ENCODE measurements around the gene CIB1.
A peak's percentile ranks its signal among the peaks of the same experiment; 100 is the strongest.

The CIB1 gene

GRCh38 chr15:90239371-90239770, 5.6 kb upstream of the CIB1 start:
- DNase-seq, result no peak

DNA sequence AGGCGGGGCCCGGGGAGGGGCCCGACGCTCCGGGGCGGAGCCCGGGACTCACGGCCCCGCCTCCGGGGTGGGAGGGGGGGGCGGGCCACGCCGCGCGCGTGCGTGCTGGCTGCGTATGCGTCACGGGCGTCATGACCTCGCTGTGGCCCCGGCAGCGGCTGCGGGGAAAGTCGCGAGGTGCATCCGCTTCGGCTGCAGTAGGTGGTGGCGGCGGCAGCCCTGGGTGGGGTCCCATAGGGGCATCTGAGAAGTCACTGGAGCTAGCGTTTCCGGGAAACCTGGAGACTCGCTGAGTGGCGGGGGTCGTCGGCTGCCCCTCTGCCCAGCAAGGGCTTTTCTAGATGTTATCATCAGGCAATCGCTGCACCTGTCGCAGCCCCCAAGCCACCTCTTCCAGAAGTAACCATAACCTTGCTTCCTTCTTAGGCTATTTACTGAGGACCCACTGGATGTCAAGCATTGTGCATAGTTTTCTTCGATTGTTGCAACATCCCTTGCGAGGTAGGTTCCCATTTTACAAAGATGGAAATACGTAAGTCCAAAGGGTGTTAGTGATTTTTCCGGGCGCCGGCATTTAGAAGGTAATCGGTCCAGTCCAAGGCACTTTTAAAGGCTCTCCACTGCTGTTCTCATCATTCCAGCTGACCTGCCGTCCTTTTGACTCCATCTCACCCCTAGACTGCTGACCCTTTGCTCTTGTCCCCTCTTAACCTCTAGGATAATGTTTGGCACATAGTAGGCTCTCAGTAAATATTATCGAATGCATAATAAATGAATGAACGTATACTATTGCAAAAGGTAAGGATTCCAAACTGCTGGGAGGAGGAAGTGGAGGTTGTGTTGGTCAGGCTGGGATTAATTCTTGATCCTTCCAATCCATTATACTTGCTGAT, 601 bp upstream of the CIB1 start, which contains the start of gene GDPGP1:
TSS of gene GDPGP1 (plus strand) at position 114 of the 893 bp plus-strand sequence. CDS start 6,700 bp downstream, outside the sequence.
- DNase-seq, result no peak

DNA sequence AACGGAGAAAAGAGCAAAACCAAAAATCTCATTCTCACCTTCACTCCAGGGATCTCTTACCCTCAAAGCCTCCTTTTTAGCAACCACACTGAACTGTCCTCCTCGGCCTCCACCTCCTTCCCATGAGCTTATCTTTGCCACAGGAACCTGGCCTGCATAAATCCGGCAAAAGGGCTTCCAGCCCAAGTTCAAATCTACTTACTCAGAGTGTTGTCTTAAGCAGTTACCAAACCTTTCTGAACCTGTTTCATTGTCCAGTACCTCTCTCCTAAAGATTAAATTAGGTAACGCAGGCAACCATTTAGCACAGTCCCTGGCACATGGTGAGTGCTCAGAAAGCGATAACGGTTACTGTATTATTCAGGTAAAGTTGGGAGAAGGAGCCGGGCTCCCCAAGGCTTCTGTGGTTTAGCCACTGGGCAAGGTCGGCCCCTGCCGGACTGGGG, 777 bp downstream of the CIB1 start:
- DNase-seq, result no peak

GRCh38 chr15:90232196-90232595, 1.5 kb downstream of the CIB1 start:
- peak in 1 of 2 experiments; percentile 39 for DNase-seq

DNA sequence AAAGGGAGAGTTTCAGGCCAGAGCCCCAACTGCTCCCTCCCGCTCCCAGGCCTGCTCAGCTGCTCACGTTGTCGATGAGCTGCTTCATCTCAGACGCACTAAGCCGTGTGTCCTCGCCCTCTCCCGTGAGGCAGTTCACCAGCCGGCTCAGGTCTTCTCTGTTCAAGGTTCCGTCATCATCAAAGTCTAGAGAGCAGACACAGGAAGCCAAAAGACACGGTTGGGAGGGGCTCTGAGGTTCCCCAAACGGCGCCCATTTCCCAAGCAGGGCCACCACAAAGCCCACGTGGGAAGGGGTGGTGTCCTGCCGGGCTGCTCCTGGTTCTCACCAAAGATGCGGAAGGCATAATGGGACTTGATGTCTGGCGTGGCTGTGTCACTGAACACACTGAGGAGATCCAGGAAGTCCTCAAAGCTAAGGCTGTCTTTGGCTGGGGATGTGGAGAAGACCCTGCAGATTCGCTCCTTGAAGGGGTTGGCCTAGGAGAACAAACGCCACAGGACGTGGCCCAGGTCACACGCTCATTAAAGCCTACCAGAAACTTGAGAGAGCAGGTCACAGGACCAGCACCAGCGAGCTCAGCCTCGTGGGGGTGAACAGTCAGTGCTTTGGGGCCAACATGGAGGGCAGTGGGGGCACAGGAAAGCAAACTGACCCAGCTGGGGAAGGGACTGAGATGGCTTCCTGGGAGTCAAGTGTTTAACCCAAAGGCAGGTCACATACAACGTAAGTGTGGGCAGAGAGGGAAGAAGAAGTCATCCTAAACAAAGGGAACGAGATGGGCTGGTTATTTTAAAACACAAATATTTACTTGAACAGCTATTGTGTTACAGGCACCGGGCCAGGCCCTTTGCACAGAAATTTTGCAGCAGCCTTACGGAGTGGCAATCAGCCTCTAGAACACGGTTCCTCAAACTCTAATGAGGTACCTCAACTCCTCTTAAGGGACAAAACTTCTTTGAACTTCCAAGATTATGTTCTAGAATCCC, 2.4 kb downstream of the CIB1 start:
- peak; percentile 73 to 76 for DNase-seq

DNA sequence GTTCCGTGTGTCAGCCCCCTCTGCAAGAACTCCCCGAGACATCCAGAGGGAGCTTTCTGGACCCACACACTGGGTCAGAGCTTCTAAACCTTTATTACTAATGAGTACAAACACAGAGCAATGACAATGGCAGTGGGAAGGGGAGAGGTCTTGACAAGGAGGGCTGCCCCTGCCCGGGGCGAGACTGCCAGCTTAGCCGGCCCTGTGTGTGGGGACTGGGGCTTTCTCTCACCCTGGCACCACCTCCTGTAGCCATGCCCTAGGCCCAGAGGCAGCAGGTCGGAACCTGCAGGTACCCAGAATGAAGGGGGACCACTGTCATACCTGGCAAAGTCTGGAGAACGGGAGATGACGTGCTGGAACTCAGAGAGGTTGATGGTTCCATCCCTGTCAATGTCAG, 3.1 kb downstream of the CIB1 start:
- DNase-seq, result no peak

DNA sequence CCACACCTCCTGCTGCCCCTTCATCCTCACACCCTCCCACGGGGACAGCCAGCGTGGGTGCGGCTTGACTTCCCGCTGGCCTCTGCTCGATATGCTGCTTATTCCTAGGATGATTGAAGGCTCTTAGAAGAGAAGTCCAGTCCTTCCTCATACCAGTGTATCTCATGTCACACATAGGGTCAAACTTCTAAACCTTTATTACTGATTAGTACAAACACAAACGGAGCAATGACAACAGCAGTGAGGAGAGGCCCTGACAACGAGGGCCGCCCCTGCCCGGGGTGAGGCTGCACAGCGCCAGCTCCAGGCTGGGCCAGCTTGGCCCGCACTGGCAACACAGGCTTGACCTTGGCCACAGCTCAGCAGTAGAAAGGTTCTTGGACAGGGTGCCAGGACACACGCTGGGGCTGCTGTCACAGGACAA, 3.7 kb downstream of the CIB1 start:
- DNase-seq, result no peak

DNA sequence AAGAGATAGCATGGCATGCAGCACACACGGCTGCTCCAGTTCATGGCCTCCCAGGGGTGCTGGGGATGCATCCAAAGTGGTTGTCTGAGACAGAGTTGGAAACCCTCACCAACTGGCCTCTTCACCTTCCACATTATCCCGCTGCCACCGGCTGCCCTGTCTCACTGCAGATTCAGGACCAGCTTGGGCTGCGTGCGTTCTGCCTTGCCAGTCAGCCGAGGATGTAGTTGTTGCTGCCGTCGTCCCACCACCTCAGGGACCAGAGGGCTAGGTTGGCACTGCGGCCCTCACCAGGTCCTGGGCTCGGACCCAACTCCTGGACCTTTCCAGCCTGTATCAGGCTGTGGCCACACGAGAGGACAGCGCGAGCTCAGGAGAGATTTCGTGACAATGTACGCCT, 4.8 kb downstream of the CIB1 start:
- no peak for DNase-seq

DNA sequence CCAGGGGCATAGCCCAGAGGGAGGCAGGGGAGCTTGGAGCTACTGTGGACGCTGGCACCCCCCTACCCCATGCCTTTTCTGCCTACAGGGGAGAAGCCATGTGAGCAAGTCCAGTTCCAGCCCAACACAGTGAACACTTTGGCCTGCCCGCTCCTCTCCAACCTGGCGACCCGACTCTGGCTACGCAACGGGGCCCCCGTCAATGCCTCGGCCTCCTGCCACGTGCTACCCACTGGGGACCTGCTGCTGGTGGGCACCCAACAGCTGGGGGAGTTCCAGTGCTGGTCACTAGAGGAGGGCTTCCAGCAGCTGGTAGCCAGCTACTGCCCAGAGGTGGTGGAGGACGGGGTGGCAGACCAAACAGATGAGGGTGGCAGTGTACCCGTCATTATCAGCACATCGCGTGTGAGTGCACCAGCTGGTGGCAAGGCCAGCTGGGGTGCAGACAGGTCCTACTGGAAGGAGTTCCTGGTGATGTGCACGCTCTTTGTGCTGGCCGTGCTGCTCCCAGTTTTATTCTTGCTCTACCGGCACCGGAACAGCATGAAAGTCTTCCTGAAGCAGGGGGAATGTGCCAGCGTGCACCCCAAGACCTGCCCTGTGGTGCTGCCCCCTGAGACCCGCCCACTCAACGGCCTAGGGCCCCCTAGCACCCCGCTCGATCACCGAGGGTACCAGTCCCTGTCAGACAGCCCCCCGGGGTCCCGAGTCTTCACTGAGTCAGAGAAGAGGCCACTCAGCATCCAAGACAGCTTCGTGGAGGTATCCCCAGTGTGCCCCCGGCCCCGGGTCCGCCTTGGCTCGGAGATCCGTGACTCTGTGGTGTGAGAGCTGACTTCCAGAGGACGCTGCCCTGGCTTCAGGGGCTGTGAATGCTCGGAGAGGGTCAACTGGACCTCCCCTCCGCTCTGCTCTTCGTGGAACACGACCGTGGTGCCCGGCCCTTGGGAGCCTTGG, 5.6 kb downstream of the CIB1 start:
- no peak for DNase-seq

DNA sequence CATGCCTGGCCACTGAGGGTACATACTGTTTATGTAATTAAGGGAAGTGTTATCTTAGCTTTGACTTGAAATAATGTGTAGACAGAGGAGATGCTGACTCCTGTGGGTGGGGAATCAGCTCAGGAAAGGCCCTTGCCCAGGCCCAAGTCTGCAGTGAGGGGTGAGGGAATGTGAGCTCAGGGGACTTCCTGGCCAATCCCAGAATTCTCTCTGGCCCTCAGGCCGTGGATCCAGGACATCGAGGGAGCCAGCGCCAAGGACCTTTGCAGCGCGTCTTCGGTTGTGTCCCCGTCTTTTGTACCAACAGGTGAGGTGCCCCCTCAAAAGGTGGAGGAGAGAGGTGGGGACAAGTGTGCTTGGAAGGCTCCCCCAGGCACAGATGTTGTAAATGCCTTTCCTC, 6.4 kb downstream of the CIB1 start:
- no peak for DNase-seq

GRCh38 chr15:90225504-90226234, 8.1 kb downstream of the CIB1 start:
- DNase-seq, result no peak

GRCh38 chr15:90225047-90225446, 8.7 kb downstream of the CIB1 start:
- no peak for DNase-seq

DNA sequence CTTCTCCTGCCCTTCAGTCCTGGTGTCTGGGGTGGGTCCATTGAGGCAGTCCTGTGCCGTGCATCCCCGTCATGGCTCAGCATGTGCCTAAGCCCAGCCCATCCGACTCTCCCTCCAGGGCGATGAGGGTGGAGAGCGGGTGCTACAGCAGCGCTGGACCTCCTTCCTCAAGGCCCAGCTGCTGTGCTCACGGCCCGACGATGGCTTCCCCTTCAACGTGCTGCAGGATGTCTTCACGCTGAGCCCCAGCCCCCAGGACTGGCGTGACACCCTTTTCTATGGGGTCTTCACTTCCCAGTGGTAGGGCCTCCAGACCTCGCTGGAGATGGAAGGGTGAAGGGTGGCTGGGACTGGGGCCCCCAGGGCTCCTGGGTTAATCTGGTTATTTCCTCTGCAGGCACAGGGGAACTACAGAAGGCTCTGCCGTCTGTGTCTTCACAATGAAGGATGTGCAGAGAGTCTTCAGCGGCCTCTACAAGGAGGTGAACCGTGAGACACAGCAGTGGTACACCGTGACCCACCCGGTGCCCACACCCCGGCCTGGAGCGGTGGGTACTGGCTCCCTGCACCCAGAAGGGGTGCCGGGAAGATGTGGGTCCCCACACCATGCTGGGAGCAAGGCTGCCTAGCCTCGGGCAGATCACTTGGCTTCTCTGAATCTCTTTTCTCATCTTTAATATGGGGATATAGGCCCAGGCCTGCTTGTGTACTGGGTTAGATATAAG, 10.1 kb downstream of the CIB1 start:
- no peak for DNase-seq

DNA sequence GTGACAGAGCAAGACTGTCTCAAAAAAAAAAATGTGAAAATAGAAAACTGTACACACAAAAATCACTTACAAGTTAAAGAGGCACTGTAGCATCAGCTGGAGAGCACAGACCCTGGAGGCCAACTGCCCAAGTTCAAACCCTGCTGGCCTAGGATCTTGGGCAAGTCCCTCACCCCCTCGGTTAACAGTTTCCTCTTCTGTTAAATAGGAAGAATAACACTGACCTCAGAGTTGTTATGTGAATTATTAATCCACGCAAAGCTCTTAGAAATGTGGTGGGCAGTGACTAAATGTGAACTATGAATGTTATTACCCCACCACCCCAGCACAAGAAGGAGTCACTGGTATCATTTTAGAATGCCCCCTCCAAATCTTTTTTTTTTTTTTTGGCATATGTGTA, 11.2 kb downstream of the CIB1 start:
- no peak for DNase-seq

GRCh38 chr15:90221246-90221900, 12.4 kb downstream of the CIB1 start:
- peak; percentile 45 to 55 for DNase-seq

- peak; percentile 76 to 77 for DNase-seq
Measured at GRCh38 chr15:90219421-90220141, 14.2 kb downstream of the CIB1 start.

- DNase-seq, result no peak
Measured at GRCh38 chr15:90217671-90218394, 15.9 kb downstream of the CIB1 start.

DNA sequence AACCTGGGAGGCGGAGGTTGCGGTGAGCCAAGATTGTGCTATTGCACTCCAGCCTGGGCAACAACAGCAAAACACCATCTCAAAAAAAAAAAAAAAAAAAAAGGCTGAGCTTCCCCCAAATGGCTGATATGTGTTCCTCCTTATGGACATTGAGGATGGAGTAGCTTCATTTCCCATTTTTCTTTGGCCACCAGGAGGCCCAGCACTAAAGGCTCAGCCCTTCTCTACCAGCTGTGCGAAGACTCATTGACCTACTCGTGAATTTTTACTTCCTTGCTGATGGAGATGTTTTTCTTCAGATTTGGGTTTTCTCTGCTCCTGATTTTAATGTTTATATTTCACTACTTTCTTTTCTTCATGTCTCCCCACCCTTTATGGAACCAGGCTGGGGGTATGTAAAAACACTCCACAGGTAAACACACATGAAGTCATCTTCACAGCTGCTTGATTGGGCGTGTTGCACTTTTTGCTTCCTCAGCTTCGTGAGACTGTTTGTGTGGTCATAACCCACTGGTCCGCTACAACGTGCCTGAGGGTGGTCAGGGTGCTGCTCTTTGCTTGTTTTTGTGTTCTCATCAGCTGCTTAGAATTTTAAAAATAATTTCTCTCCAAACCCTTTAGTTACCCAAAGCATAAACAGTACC, 19.1 kb downstream of the CIB1 start:
- DNase-seq, result no peak

All from activated T-cell treated with anti-CD3 and anti-CD28 coated beads, Interleukin-2, amount 50 U/mL, for 48 hours (primary cell).